ENCODE data around the gene C1orf167.

The C1orf167 gene

DNA sequence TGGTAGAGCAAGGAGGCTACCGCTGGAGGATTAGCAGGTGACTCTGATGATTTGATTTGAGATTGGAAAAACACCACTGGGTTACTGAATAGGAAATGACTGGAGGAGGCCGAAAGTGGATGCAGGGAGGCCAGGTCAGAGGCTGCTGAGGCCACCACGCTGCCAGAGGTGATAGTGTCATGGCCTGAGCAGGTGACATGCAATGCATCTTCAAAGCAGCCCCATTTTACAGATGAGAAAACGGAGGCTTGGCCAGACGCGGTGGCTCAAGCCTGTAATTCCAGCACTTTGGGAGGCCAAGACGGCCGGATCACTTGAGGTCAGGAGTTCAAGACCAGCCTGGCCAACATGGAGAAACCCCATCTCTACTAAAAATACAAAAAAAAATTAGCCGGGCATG is 12.8 kb downstream of the C1orf167 start:
- no peak overlapping the region for H3K9ac ChIP-seq (ENCODE audit: low read length)
- no peak overlapping the region for H3K4me2 ChIP-seq (ENCODE audit: low read length)
- H3K36me3 ChIP-seq (replicated peaks; ENCODE audit: low read depth, low read length) = no peaks in the 10 kb centered on the region
- H3K79me2 ChIP-seq (ENCODE audit: low read length) = no peaks in the 10 kb centered on the region
- no peak overlapping the region for H2AFZ ChIP-seq (ENCODE audit: low read depth, low read length)
- no peaks in the 10 kb centered on the region for H3K27me3 ChIP-seq (ENCODE audit: low read depth, low read length)
- H3K4me3 ChIP-seq (ENCODE audit: low read length) = no peak overlapping the region
- TF ChIP-seq EZH2phosphoT487 (IDR thresholded peaks at IDR 0.05; ENCODE audit: low read depth) = no peak
- TF ChIP-seq, protein P1, sequence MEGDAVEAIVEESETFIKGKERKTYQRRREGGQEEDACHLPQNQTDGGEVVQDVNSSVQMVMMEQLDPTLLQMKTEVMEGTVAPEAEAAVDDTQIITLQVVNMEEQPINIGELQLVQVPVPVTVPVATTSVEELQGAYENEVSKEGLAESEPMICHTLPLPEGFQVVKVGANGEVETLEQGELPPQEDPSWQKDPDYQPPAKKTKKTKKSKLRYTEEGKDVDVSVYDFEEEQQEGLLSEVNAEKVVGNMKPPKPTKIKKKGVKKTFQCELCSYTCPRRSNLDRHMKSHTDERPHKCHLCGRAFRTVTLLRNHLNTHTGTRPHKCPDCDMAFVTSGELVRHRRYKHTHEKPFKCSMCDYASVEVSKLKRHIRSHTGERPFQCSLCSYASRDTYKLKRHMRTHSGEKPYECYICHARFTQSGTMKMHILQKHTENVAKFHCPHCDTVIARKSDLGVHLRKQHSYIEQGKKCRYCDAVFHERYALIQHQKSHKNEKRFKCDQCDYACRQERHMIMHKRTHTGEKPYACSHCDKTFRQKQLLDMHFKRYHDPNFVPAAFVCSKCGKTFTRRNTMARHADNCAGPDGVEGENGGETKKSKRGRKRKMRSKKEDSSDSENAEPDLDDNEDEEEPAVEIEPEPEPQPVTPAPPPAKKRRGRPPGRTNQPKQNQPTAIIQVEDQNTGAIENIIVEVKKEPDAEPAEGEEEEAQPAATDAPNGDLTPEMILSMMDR (IDR thresholded peaks at IDR 0.05; ENCODE audit: low read depth, low read length) = no peak
- H4K20me1 ChIP-seq (ENCODE audit: insufficient read depth, low read length) = no peaks in the 10 kb centered on the region
- peaks cover 14% of the 10 kb centered on the region for H3K4me1 ChIP-seq (ENCODE audit: low read length)
- no peaks in the 10 kb centered on the region for H3K9me3 ChIP-seq (ENCODE audit: insufficient read depth, low read length)
- no peak overlapping the region for H3K27ac ChIP-seq (ENCODE audit: low read length)

DNA sequence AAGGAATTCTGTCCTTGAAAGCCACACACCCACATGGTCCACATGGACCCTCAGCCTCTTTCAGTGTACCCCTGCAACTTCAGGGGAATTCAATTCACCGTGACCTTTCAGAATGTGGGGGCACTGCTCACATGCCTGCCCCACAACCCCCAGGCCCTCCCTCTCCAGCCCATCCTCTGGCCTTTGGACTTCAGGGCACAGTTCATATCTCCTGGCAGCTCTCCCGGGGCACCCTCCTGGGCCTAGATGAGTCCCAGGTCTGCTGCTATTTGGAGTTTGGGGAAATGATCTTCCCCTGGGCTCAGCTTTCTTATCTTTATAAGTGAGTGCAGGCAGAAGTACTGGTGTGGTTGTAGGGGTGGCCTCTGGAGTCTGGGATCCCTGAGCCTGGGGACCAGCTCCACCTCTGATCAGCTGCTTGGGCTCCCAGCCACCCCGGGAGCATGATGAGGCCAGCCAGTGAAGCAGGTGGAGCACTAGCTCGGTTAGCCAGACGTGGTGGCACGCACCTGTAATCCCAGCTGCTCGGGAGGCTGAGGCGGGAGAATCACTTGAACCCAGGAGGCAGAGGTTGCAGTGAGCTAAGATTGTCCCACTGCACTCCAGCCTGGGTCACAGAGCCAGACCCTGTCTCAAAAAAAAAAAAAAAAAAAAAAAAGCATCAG is 15.8 kb downstream of the C1orf167 start:
- no peak overlapping the region for H3K27ac ChIP-seq (ENCODE audit: low read length)
- no peaks in the 10 kb centered on the region for H4K20me1 ChIP-seq (ENCODE audit: insufficient read depth, low read length)
- H3K27me3 ChIP-seq (ENCODE audit: low read depth, low read length) = no peaks in the 10 kb centered on the region
- H3K4me2 ChIP-seq (ENCODE audit: low read length) = no peak overlapping the region
- no peaks in the 10 kb centered on the region for H3K36me3 ChIP-seq (replicated peaks; ENCODE audit: low read depth, low read length)
- H3K9ac ChIP-seq (ENCODE audit: low read length) = no peak overlapping the region
- no peak overlapping the region for H2AFZ ChIP-seq (ENCODE audit: low read depth, low read length)
- no peak for TF ChIP-seq EZH2phosphoT487 (IDR thresholded peaks at IDR 0.05; ENCODE audit: low read depth)
- TF ChIP-seq, protein P1 (IDR thresholded peaks at IDR 0.05; ENCODE audit: low read depth, low read length) = no peak
- no peaks in the 10 kb centered on the region for H3K79me2 ChIP-seq (ENCODE audit: low read length)
- no peak overlapping the region for H3K4me3 ChIP-seq (ENCODE audit: low read length)
- no peaks in the 10 kb centered on the region for H3K9me3 ChIP-seq (ENCODE audit: insufficient read depth, low read length)
- peaks cover 7% of the 10 kb centered on the region; the same call in 1 of the 2 replicates for H3K4me1 ChIP-seq (ENCODE audit: low read length)

DNA sequence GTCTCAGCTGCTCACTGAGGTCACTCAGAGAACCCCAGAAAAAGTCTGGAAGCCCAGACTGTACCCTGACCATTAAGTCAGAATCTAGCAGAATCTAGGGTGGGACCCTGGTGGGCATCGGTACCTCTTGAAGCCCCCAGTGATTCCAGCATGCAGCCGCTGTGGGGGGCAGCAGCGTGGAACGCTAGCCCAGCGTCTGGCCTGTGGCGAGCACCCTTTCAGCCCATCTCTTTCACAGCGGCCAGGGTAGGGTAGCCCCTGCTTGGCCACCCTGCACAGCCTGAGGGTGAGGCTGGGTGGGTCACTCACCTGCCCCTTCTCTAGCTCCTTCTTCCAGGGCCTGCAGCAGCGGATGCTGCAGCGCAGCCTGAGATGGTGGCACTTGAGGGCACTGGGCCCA is 16.3 kb downstream of the C1orf167 start:
- H3K4me2 ChIP-seq (ENCODE audit: low read length) = no peak overlapping the region
- no peaks in the 10 kb centered on the region for H4K20me1 ChIP-seq (ENCODE audit: insufficient read depth, low read length)
- no peaks in the 10 kb centered on the region for H3K36me3 ChIP-seq (replicated peaks; ENCODE audit: low read depth, low read length)
- no peaks in the 10 kb centered on the region for H3K79me2 ChIP-seq (ENCODE audit: low read length)
- H3K9ac ChIP-seq (ENCODE audit: low read length) = no peak overlapping the region
- peaks cover 7% of the 10 kb centered on the region; the same call in 1 of the 2 replicates for H3K4me1 ChIP-seq (ENCODE audit: low read length)
- TF ChIP-seq, protein P1 (IDR thresholded peaks at IDR 0.05; ENCODE audit: low read depth, low read length) = no peak
- no peak for TF ChIP-seq EZH2phosphoT487 (IDR thresholded peaks at IDR 0.05; ENCODE audit: low read depth)
- H3K9me3 ChIP-seq (ENCODE audit: insufficient read depth, low read length) = no peaks in the 10 kb centered on the region
- no peak overlapping the region for H3K4me3 ChIP-seq (ENCODE audit: low read length)
- no peaks in the 10 kb centered on the region for H3K27me3 ChIP-seq (ENCODE audit: low read depth, low read length)
- H2AFZ ChIP-seq (ENCODE audit: low read depth, low read length) = no peak overlapping the region
- H3K27ac ChIP-seq (ENCODE audit: low read length) = no peak overlapping the region

DNA sequence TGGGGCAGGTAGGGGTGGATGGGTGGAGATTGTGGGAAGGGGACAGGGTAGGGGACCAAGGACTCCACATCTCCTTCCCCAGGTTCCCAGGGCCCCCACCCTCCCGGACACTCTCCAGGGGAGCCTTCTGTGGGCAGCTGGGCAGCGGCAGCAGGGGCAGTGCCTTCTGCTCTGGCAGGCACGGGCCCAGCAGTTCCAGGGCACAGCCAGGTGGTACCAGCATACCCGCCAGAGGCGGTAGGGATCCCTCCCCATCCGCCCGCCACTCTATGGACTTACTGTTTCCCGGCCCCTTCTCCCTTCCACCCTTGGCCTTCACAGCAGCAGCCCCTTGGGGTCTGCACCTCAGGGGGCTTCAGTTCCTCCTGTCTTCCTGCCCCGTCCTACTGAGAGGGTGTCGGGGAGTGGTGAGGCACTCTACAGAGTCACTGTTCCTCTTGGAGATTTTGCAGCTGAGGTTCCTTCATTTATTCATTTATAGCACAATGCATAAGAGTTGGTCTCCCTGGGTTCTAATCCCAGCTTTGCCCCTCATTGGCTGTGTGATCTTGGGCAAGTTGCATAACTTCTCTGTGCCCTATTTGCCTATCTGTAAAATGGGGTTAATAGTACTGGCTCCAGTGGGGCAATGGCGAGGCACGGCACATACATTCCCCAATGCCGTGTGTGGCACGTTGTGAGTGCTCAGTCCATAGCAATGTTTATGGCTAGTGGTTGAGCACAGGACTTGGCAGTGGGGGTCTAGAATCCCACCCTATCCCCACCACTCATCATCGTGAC is 17.0 kb downstream of the C1orf167 start:
- TF ChIP-seq EZH2phosphoT487 (IDR thresholded peaks at IDR 0.05; ENCODE audit: low read depth) = no peak
- TF ChIP-seq, protein P1 (IDR thresholded peaks at IDR 0.05; ENCODE audit: low read depth, low read length) = no peak
- H3K4me2 ChIP-seq (ENCODE audit: low read length) = no peak overlapping the region
- H3K27ac ChIP-seq (ENCODE audit: low read length) = no peak overlapping the region
- H3K36me3 ChIP-seq (replicated peaks; ENCODE audit: low read depth, low read length) = no peaks in the 10 kb centered on the region
- H3K79me2 ChIP-seq (ENCODE audit: low read length) = no peaks in the 10 kb centered on the region
- no peak overlapping the region for H3K4me3 ChIP-seq (ENCODE audit: low read length)
- H3K9me3 ChIP-seq (ENCODE audit: insufficient read depth, low read length) = no peaks in the 10 kb centered on the region
- H2AFZ ChIP-seq (ENCODE audit: low read depth, low read length) = no peak overlapping the region
- no peaks in the 10 kb centered on the region for H4K20me1 ChIP-seq (ENCODE audit: insufficient read depth, low read length)
- peaks cover 7% of the 10 kb centered on the region; the same call in 1 of the 2 replicates for H3K4me1 ChIP-seq (ENCODE audit: low read length)
- no peak overlapping the region for H3K9ac ChIP-seq (ENCODE audit: low read length)
- no peaks in the 10 kb centered on the region for H3K27me3 ChIP-seq (ENCODE audit: low read depth, low read length)

All from OCI-LY3 (cell line).